ENCODE measurements around the gene BIN2.
"Not testable (repeated sequence)": the region's sequence is repeated elsewhere in the genome, so short reads cannot be mapped to it uniquely, and the experiment has no call there.

BIN2 gene

GRCh38 chr12:51275088-51275487, 48.9 kb downstream of the BIN2 start:
- TF ChIP-seq, protein P1, sequence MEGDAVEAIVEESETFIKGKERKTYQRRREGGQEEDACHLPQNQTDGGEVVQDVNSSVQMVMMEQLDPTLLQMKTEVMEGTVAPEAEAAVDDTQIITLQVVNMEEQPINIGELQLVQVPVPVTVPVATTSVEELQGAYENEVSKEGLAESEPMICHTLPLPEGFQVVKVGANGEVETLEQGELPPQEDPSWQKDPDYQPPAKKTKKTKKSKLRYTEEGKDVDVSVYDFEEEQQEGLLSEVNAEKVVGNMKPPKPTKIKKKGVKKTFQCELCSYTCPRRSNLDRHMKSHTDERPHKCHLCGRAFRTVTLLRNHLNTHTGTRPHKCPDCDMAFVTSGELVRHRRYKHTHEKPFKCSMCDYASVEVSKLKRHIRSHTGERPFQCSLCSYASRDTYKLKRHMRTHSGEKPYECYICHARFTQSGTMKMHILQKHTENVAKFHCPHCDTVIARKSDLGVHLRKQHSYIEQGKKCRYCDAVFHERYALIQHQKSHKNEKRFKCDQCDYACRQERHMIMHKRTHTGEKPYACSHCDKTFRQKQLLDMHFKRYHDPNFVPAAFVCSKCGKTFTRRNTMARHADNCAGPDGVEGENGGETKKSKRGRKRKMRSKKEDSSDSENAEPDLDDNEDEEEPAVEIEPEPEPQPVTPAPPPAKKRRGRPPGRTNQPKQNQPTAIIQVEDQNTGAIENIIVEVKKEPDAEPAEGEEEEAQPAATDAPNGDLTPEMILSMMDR (IDR thresholded peaks at IDR 0.05; ENCODE audit: unreplicated experiment in 3 of 3): no peak
- Mint-ChIP-seq H3K4me1 (peaks cover 8% of the 10 kb centered on the region), H3K4me3 (no peak overlapping the region), H3K27ac (no peak overlapping the region), H3K36me3 (ENCODE audit: low read depth) (no peaks in the 10 kb centered on the region), H3K9me3 (no peaks in the 10 kb centered on the region), H3K27me3 (ENCODE audit: low read depth) (peaks cover 31% of the 10 kb centered on the region)

- not testable (repeated sequence) for H3K36me3 Mint-ChIP-seq (ENCODE audit: low read depth); H3K4me1 Mint-ChIP-seq; H3K27ac Mint-ChIP-seq; H3K4me3 Mint-ChIP-seq; H3K9me3 Mint-ChIP-seq
- peaks cover 49% of the 10 kb centered on the region for H3K27me3 Mint-ChIP-seq (ENCODE audit: low read depth)
These were observed 51.2 kb downstream of the BIN2 start for GRCh38 chr12:51272810-51273209.

DNA sequence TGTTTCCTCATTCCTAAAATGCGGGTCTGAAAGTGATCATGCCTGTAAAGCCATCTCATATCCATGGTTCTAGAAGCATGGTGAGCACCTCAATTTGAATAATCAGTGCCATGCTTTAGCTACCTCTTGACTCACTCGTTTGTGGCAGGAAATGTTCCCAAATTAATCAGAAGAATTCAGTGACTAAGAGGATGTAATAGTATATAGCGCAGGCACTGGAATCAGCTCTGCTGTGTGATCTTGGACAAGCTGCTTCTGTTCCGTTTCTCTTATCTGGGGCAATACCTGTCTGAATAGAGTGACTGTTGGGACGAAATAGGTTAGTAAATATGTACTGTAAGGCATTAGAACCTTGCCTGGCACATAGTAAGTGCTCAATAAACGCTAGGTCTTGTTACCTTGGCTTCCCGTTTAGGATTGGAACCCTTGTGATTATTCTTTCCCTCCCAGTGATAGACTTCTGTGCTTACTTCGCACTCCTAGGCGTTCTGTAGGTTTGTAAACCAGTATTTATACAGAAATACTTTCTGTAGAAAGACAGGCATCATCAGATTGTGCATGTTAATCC, 52.9 kb downstream of the BIN2 start:
- Mint-ChIP-seq H3K4me1 (peaks cover 8% of the 10 kb centered on the region), H3K27me3 (ENCODE audit: low read depth) (peaks cover 51% of the 10 kb centered on the region), H3K36me3 (ENCODE audit: low read depth) (no peaks in the 10 kb centered on the region), H3K9me3 (no peaks in the 10 kb centered on the region), H3K27ac (peak overlapping the region; percentile 65 to 89 (median 77)), H3K4me3 (peak overlapping the region; percentile 90 to 92 (median 91))
- TF ChIP-seq, protein P1 (IDR thresholded peaks at IDR 0.05; ENCODE audit: unreplicated experiment in 3 of 3): no peak

GRCh38 chr12:51270067-51270950, 53.7 kb downstream of the BIN2 start, which contains the start of gene SMAGP:
TSS of gene SMAGP (minus strand) at chr12:51270415. CDS start at chr12:51269278, 1,137 bp downstream.
- H3K27ac Mint-ChIP-seq: peak within 1 kb of the TSS; percentile 65 to 89 (median 80)

GRCh38 chr12:51269174-51270066, 54.6 kb downstream of the BIN2 start:
- H3K36me3 Mint-ChIP-seq (ENCODE audit: low read depth): no peaks in the 10 kb centered on the region
- peak overlapping the region in 2 of 3 experiments; percentile 60 to 80 for H3K27ac Mint-ChIP-seq
- H3K9me3 Mint-ChIP-seq: no peaks in the 10 kb centered on the region
- peaks cover 50% of the 10 kb centered on the region for H3K27me3 Mint-ChIP-seq (ENCODE audit: low read depth)
- peaks cover 8% of the 10 kb centered on the region for H3K4me1 Mint-ChIP-seq
- peak overlapping the region; percentile 82 to 90 (median 88) for H3K4me3 Mint-ChIP-seq
- TF ChIP-seq, protein P1 (IDR thresholded peaks at IDR 0.05; ENCODE audit: unreplicated experiment in 3 of 3): peak in 1 of 3 experiments; percentile 13

More at GRCh38 chr12:51270067-51270950, 53.7 kb downstream of the BIN2 start, which contains the start of gene SMAGP:
- peaks cover 50% of the 10 kb centered on the region for H3K27me3 Mint-ChIP-seq (ENCODE audit: low read depth)
- peaks cover 8% of the 10 kb centered on the region for H3K4me1 Mint-ChIP-seq
- no peaks in the 10 kb centered on the region for H3K36me3 Mint-ChIP-seq (ENCODE audit: low read depth)
- TF ChIP-seq, protein P1 (IDR thresholded peaks at IDR 0.05; ENCODE audit: unreplicated experiment in 3 of 3): no peak
- peak within 1 kb of the TSS; percentile 90 to 92 (median 91) for H3K4me3 Mint-ChIP-seq
- no peaks in the 10 kb centered on the region for H3K9me3 Mint-ChIP-seq

- TF ChIP-seq, protein P1 (IDR thresholded peaks at IDR 0.05; ENCODE audit: unreplicated experiment in 3 of 3): no peak
- Mint-ChIP-seq H3K27me3 (ENCODE audit: low read depth) (peaks cover 27% of the 10 kb centered on the region), H3K9me3 (no peaks in the 10 kb centered on the region), H3K4me1 (no peaks in the 10 kb centered on the region), H3K4me3 (no peak overlapping the region), H3K36me3 (ENCODE audit: low read depth) (no peaks in the 10 kb centered on the region), H3K27ac (no peak overlapping the region)
These were observed 59.0 kb downstream of the BIN2 start for GRCh38 chr12:51265024-51265423.

All from nephron (organoid).